SK-N-SH (cell line): Measurements from ENCODE around the gene TRDN. TPM values are rescaled to one million over a fixed set of nuclear protein-coding genes. Genes with fewer than 3 reads are reported as not detected.

Experiments
- CTCF ChIA-PET: fragments of 300-600, 350-600 bp; formaldehyde crosslinking; extraction: SDS; loops from one replicate; lab custom pipeline; 2021; lab: Yijun Ruan, JAX
- POLR2A ChIA-PET: fragments of 350-600 bp; sonication (Branson Sonifier 250); formaldehyde crosslinking; extraction: SDS; loops from one replicate; lab custom pipeline; 2020; ENCODE audit warnings: antibody characterized with exemption, inconsistent platforms; lab: Yijun Ruan, JAX
- DNase-seq: peaks from one replicate; pipeline ENCODE4 v3.0.0; 2012
- H2AFZ ChIP-seq: fragments of 200-600 bp; sonication (generic); 2 replicates; pipeline ENCODE4 v1.8.1; 2016; ENCODE audit warnings: antibody characterized with exemption, mild to moderate bottlenecking, low read depth
- H3F3A ChIP-seq: fragments of 200-600 bp; sonication (generic); replicated peaks from 2 replicates; pipeline ENCODE3; 2016; ENCODE audit warnings: antibody characterized with exemption, mild to moderate bottlenecking; ENCODE audit not compliant: insufficient read depth
- H3K27ac ChIP-seq, 2 experiments: fragments of 200-500 bp in 1 of 2; fragments of 200-600 bp in 1 of 2; sonication (Bioruptor generic) in 1 of 2; sonication (generic), shearing (Covaris generic) in 1 of 2; 2 replicates each; pipeline versions ENCODE4 v1.5.1 to v1.6.1; 2014 to 2016; ENCODE audit warnings: low read depth in 2 of 2, inconsistent platforms in 1 of 2, low read length in 1 of 2, mild to moderate bottlenecking in 1 of 2, mixed read lengths in 1 of 2
- H3K27me3 ChIP-seq: fragments of 200-600 bp; sonication (generic), shearing (Covaris generic); 2 replicates; pipeline ENCODE4 v1.6.1; 2016; ENCODE audit warnings: mixed run types; ENCODE audit not compliant: insufficient read depth
- H3K36me3 ChIP-seq, 2 experiments: fragments of 200-500 bp in 1 of 2; fragments of 200-600 bp in 1 of 2; sonication (Bioruptor generic) in 1 of 2; sonication (generic) in 1 of 2; replicated peaks in 1 of 2; 2 replicates each; pipeline versions ENCODE3 to v1.5.1; 2014 to 2016; ENCODE audit warnings: low read length in 1 of 2, mild to moderate bottlenecking in 1 of 2; ENCODE audit not compliant: insufficient read depth in 2 of 2, control insufficient read depth in 1 of 2
- H3K4me1 ChIP-seq, 2 experiments: fragments of 200-500 bp in 1 of 2; fragments of 200-600 bp in 1 of 2; sonication (Bioruptor generic) in 1 of 2; sonication (generic), shearing (Covaris generic) in 1 of 2; 2 replicates each; pipeline versions ENCODE4 v1.5.1 to v1.6.1; 2014 to 2016; ENCODE audit warnings: low read depth in 1 of 2, low read length in 1 of 2, mixed run types in 1 of 2; ENCODE audit not compliant: insufficient read depth in 2 of 2, control insufficient read depth in 1 of 2
- H3K4me2 ChIP-seq: fragments of 200-600 bp; sonication (generic), shearing (Covaris generic); 2 replicates; pipeline ENCODE4 v1.6.1; 2017; ENCODE audit warnings: mixed run types
- H3K4me3 ChIP-seq, 2 experiments: fragments of 200-500 bp in 1 of 2; fragments of 200-600 bp in 1 of 2; sonication (Bioruptor generic) in 1 of 2; sonication (generic), shearing (Covaris generic) in 1 of 2; 2 replicates each; pipeline versions ENCODE4 v1.5.1 to v1.8.1; 2014 to 2016; ENCODE audit warnings: low read depth in 2 of 2, inconsistent platforms in 1 of 2, low read length in 1 of 2, mild to moderate bottlenecking in 1 of 2, mixed read lengths in 1 of 2, moderate library complexity in 1 of 2
- H3K79me2 ChIP-seq: fragments of 200-600 bp; sonication (generic); 2 replicates; pipeline ENCODE4 v1.8.1; 2017; ENCODE audit warnings: mild to moderate bottlenecking; ENCODE audit not compliant: insufficient read depth
- H3K9ac ChIP-seq: fragments of 200-600 bp; sonication (generic); 2 replicates; pipeline ENCODE4 v1.6.1; 2017; ENCODE audit warnings: mixed run types
- H3K9me2 ChIP-seq: fragments of 200-600 bp; sonication (generic); 2 replicates; pipeline ENCODE4 v1.6.1; 2017; ENCODE audit warnings: mixed run types
- H3K9me3 ChIP-seq: fragments of 200-600 bp; sonication (generic); 2 replicates; pipeline ENCODE4 v1.6.1; 2017; ENCODE audit warnings: mixed run types, mild to moderate bottlenecking, moderate library complexity
- H4K20me1 ChIP-seq: fragments of 200-600 bp; sonication (generic); 2 replicates; pipeline ENCODE4 v1.6.1; 2017; ENCODE audit warnings: mild to moderate bottlenecking, mixed run types; ENCODE audit not compliant: insufficient read depth
- EZH2phosphoT487 ChIP-seq: fragments of 200-600 bp; sonication (generic); IDR thresholded peaks from 2 replicates; pipeline ENCODE4 v1.6.1; 2017; ENCODE audit warnings: low read depth, mixed run types, mild to moderate bottlenecking, antibody characterized with exemption, moderate library complexity, borderline replicate concordance
- FOXM1 ChIP-seq: IDR thresholded peaks from 2 replicates; pipeline ENCODE4 v1.4.0; 2012; ENCODE audit warnings: low read depth, mild to moderate bottlenecking
- GABPA ChIP-seq: IDR thresholded peaks from 2 replicates; pipeline ENCODE4 v1.4.0; 2012; ENCODE audit warnings: low read depth, mild to moderate bottlenecking
- GATA2 ChIP-seq: sonication (generic); formaldehyde crosslinking; IDR thresholded peaks from 2 replicates; pipeline ENCODE4 v1.5.0; 2020; ENCODE audit warnings: mild to moderate bottlenecking, missing genetic modification reagents
- JUND ChIP-seq: IDR thresholded peaks from 2 replicates; pipeline ENCODE4 v1.4.0; 2012
- MXI1 ChIP-seq: IDR thresholded peaks from 2 replicates; pipeline ENCODE4 v1.6.1; 2012; ENCODE audit warnings: mild to moderate bottlenecking, low read depth, low read length, improper control_type of control experiment
- NFIC ChIP-seq: IDR thresholded peaks from 2 replicates; pipeline ENCODE4 v1.4.0; 2012; ENCODE audit warnings: borderline replicate concordance
- NRF1 ChIP-seq: IDR thresholded peaks from 2 replicates; pipeline ENCODE4 v1.6.1; 2012; ENCODE audit warnings: low read depth, mild to moderate bottlenecking, low read length
- POLR2AphosphoS5 ChIP-seq: IDR thresholded peaks from 2 replicates; pipeline ENCODE4 v1.6.1; 2012; ENCODE audit warnings: low read depth, low read length
- RXRA ChIP-seq: IDR thresholded peaks from 2 replicates; pipeline ENCODE4 v1.4.0; 2012; ENCODE audit warnings: low read depth, mild to moderate bottlenecking, borderline replicate concordance
- SMC3 ChIP-seq: IDR thresholded peaks from 2 replicates; pipeline ENCODE4 v1.6.1; 2012; ENCODE audit warnings: low read depth, low read length, improper control_type of control experiment
- TEAD4 ChIP-seq: IDR thresholded peaks from 2 replicates; pipeline ENCODE4 v1.4.0; 2012; ENCODE audit warnings: mild to moderate bottlenecking, borderline replicate concordance; ENCODE audit not compliant: insufficient read depth
- ZBTB33 ChIP-seq: IDR thresholded peaks from 2 replicates; pipeline ENCODE4 v1.4.0; 2012; ENCODE audit warnings: low read depth, borderline replicate concordance
- WGBS: methylation state at CpG from one replicate; pipeline ENCODE4 v1.1.6; 2017; ENCODE audit warnings: low lambda C conversion rate; 5-methylcytosine and 5-hydroxymethylcytosine counted together
- polyA plus RNA-seq, 3 experiments: library from polyadenylated mRNA; depleted of rRNA; stranded (reverse); fragments of >200 nt; gene quantifications; 2 replicates each; pipeline ENCODE4 v1.2.3, GENCODE V29; 2012

The TRDN gene
- polyA plus RNA-seq, 1 of the 3 experiments (the other 2 are of a cell fraction) = not detected

- no peak overlapping the region for H3K4me3 ChIP-seq
- ChIA-PET CTCF (interaction anchor here (1.3 kb wide), 1 partner anchor 19 kb away, joined by 3 read pairs; no protein-coding TSS in a partner anchor), POLR2A (no interaction called here)
- no peak overlapping the region for H2AFZ ChIP-seq
- no peak overlapping the region for H3K9ac ChIP-seq
- no peaks in the 10 kb centered on the region for H3F3A ChIP-seq
- H3K27me3 ChIP-seq = peaks cover 5% of the 10 kb centered on the region; the same call in 1 of the 2 replicates
- no peak overlapping the region for H3K27ac ChIP-seq
- DNase-seq = no peak
- no peaks in the 10 kb centered on the region for H3K79me2 ChIP-seq
- no peaks in the 10 kb centered on the region for H3K36me3 ChIP-seq
- H3K9me2 ChIP-seq = no peaks in the 10 kb centered on the region
- H4K20me1 ChIP-seq = no peaks in the 10 kb centered on the region
- H3K4me2 ChIP-seq = no peak overlapping the region
- TF ChIP-seq POLR2AphosphoS5 (no peak), MXI1 (no peak), FOXM1 (no peak), GABPA (no peak), NRF1 (no peak), TEAD4 (no peak), JUND (no peak), ZBTB33 (no peak), GATA2 (CRISPR knock-in tag) (no peak), EZH2phosphoT487 (no peak), NFIC (no peak)
- 3% methylated on average over 1 of the region's 1 CpG for WGBS
- no peaks in the 10 kb centered on the region for H3K9me3 ChIP-seq
- 0 out of 4 replicates have a peak, but pooled peaks cover 0 to 4% of the 10 kb centered on the region in 2 experiments for H3K4me1 ChIP-seq
These were observed 22.1 kb upstream of the TRDN start for GRCh38 chr6:123658848-123659247.

GRCh38 chr6:123655521-123656306, 19.0 kb upstream of the TRDN start:
- Histone ChIP-seq H3K27ac (no peak overlapping the region), H2AFZ (peak overlapping the region; percentile 88), H3K4me2 (peak overlapping the region; percentile 67), H3K36me3 (no peaks in the 10 kb centered on the region), H3F3A (no peaks in the 10 kb centered on the region), H3K4me1 (0 out of 4 replicates have a peak, but pooled peaks cover 0 to 4% of the 10 kb centered on the region in 2 experiments), H3K9me3 (no peaks in the 10 kb centered on the region), H3K4me3 (peak overlapping the region; percentile 38 to 44; a peak in 3 of 4 replicates), H3K9ac (peak overlapping the region; percentile 41; the same call in 1 of the 2 replicates), H4K20me1 (no peaks in the 10 kb centered on the region), H3K27me3 (peaks cover 3% of the 10 kb centered on the region; the same call in 1 of the 2 replicates), H3K79me2 (no peaks in the 10 kb centered on the region), H3K9me2 (no peaks in the 10 kb centered on the region)
- ChIA-PET POLR2A (no interaction called here), CTCF (no interaction called here)
- DNase-seq = no peak
- 13% methylated on average over 3 of the region's 3 CpGs for WGBS
- TF ChIP-seq SMC3 = no peak
- no peak for TF ChIP-seq RXRA
- TF ChIP-seq FOXM1 = no peak
- no peak for TF ChIP-seq MXI1
